HEK293 (cell line): ENCODE data around the gene EZH1.
A peak's percentile ranks its signal among the peaks of the same experiment; 100 is the strongest.

Source experiments
- CTCF ChIA-PET: fragments of 350-600 bp; formaldehyde crosslinking; extraction: SDS; loops from one replicate; lab custom pipeline; 2021; ENCODE audit warnings: antibody characterized with exemption; lab: Yijun Ruan, JAX
- POLR2A ChIA-PET: fragments of 300-600 bp; formaldehyde crosslinking; extraction: SDS; loops from one replicate; lab custom pipeline; 2020; ENCODE audit warnings: antibody characterized with exemption, inconsistent platforms; lab: Yijun Ruan, JAX
- H3K27ac ChIP-seq: fragments of 200-500 bp; sonication (Bioruptor generic); 2 replicates; pipeline ENCODE4 v1.5.1; 2014; ENCODE audit warnings: low read depth, low read length, control low read depth, inconsistent platforms; ENCODE audit errors: extremely low read depth
- H3K36me3 ChIP-seq, 2 experiments: fragments of 200-500 bp in 1 of 2; sonication (Bioruptor generic) in 1 of 2; 1 replicate in 1 of 2; 2 replicates in 1 of 2; pipeline ENCODE4 v1.5.1; 2014 to 2017; ENCODE audit warnings: inconsistent platforms in 2 of 2, low read length in 2 of 2; ENCODE audit not compliant: control insufficient read depth in 2 of 2, insufficient read depth in 1 of 2
- H3K4me1 ChIP-seq: fragments of 200-500 bp; sonication (Bioruptor generic); 2 replicates; pipeline ENCODE4 v1.5.1; 2014; ENCODE audit warnings: mild to moderate bottlenecking, low read length, inconsistent platforms; ENCODE audit not compliant: control insufficient read depth, insufficient read depth
- H3K4me3 ChIP-seq: 2 replicates; pipeline ENCODE4 v1.5.1; 2011; ENCODE audit warnings: low read depth, mild to moderate bottlenecking, control low read depth, low read length, moderate library complexity
- H3K9me3 ChIP-seq: fragments of 200-500 bp; sonication (Bioruptor generic); 2 replicates; pipeline ENCODE4 v1.5.1; 2014; ENCODE audit warnings: low read depth, low read length, inconsistent platforms; ENCODE audit not compliant: control insufficient read depth, insufficient read depth
- MYNN ChIP-seq: fragments of 450-650 bp; formaldehyde crosslinking; IDR thresholded peaks from 2 replicates; pipeline ENCODE4 v1.5.1; 2016; ENCODE audit warnings: missing biosample characterization, missing genetic modification characterization, borderline replicate concordance
- ZBTB48 ChIP-seq: fragments of 450-650 bp; formaldehyde crosslinking; IDR thresholded peaks from 2 replicates; pipeline ENCODE4 v1.5.1; 2016; ENCODE audit warnings: missing biosample characterization, missing genetic modification characterization
- ZIC2 ChIP-seq: fragments of 450-650 bp; formaldehyde crosslinking; IDR thresholded peaks from 2 replicates; pipeline ENCODE4 v1.5.1; 2016; ENCODE audit warnings: missing biosample characterization, missing genetic modification characterization
- ZNF138 ChIP-seq: fragments of 450-650 bp; formaldehyde crosslinking; IDR thresholded peaks from 2 replicates; pipeline ENCODE4 v1.5.1; 2016; ENCODE audit warnings: missing biosample characterization, missing genetic modification characterization, borderline replicate concordance
- ZNF19 ChIP-seq: fragments of 450-650 bp; formaldehyde crosslinking; IDR thresholded peaks from 2 replicates; pipeline ENCODE4; 2016; ENCODE audit warnings: missing biosample characterization, missing genetic modification characterization, low read depth
- ZNF266 ChIP-seq: fragments of 450-650 bp; formaldehyde crosslinking; IDR thresholded peaks from 2 replicates; pipeline ENCODE4 v1.5.1; 2016; ENCODE audit warnings: missing biosample characterization, missing genetic modification characterization, low read depth
- ZNF391 ChIP-seq: fragments of 450-650 bp; formaldehyde crosslinking; IDR thresholded peaks from 2 replicates; pipeline ENCODE4 v1.5.1; 2016; ENCODE audit warnings: low read depth, missing biosample characterization, missing genetic modification characterization, borderline replicate concordance
- ZNF626 ChIP-seq: fragments of 450-650 bp; sonication (Bioruptor Pico); formaldehyde crosslinking; IDR thresholded peaks from 2 replicates; pipeline ENCODE4 v1.5.1; 2018; ENCODE audit warnings: missing biosample characterization, missing genetic modification characterization, inconsistent platforms
- ZNF677 ChIP-seq: fragments of 450-650 bp; IDR thresholded peaks from 2 replicates; pipeline ENCODE4 v1.5.0; 2018; ENCODE audit warnings: missing biosample characterization, mild to moderate bottlenecking, missing genetic modification characterization, moderate library complexity
- TF ChIP-seq, protein P1 (sequence below): fragments of 450-650 bp; formaldehyde crosslinking; IDR thresholded peaks from 2 replicates; pipeline ENCODE4 v1.5.1; 2016; ENCODE audit warnings: missing biosample characterization, missing genetic modification characterization
- TF ChIP-seq, protein P2 (sequence below): fragments of 450-650 bp; formaldehyde crosslinking; IDR thresholded peaks from 2 replicates; pipeline ENCODE4 v1.5.1; 2016; ENCODE audit warnings: missing biosample characterization, missing genetic modification characterization

The EZH1 gene

DNA sequence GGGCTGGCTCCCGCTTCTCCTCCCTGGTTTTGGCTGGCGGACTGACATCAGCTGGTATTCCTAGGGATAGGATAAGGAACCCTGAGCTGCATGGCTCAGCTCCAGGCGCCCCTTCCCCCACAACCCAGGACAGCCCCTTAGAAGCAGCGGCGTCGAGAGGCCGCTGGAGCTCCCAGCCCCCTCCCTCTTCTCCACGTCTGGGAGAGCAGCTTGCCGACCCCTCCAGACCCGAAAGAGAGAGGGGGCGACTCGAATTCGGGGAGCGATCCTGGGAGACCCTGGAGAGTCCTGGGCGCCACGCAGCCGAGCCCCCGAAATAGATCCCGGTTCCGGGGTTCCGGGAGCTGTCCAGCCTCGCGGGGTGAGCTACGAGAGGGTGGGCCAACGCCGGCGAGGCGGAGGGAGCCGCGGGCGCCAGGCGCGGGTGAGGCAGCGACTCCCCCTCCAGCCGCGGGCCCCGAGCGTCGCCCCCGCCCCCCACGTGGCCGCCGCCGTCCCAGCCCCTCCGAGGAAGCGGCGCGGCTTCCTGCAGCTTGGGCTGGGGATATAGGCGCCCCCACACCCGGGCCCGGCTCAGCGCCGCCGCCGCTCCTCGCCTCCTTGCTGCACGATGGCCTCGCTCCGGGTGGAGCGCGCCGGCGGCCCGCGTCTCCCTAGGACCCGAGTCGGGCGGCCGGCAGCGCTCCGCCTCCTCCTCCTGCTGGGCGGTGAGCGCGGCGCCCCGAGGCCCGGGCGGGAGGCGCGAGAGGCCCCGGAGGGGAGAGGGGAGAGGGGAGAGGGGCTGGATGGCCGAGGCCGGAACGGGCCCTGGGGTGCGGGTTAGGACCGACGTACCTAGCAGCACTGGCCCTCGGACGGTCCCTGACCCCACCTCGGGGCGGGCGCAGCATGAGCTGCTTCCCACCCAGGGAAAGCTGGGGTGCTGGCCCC is 16.1 kb upstream of the EZH1 start, which contains the start of gene RAMP2 (continued):
- 0 out of 2 replicates have a peak, but pooled peaks have one; percentile 20 for TF ChIP-seq ZNF677 (tag by site-specific recombination)
- peak; percentile 56; the same call in 1 of the 2 replicates for TF ChIP-seq ZBTB48 (tag by site-specific recombination)
- TF ChIP-seq ZIC2 (tag by site-specific recombination), result 0 out of 2 replicates have a peak, but pooled peaks have one; percentile 9
- TF ChIP-seq, all 188 proteins: peak for 12

DNA sequence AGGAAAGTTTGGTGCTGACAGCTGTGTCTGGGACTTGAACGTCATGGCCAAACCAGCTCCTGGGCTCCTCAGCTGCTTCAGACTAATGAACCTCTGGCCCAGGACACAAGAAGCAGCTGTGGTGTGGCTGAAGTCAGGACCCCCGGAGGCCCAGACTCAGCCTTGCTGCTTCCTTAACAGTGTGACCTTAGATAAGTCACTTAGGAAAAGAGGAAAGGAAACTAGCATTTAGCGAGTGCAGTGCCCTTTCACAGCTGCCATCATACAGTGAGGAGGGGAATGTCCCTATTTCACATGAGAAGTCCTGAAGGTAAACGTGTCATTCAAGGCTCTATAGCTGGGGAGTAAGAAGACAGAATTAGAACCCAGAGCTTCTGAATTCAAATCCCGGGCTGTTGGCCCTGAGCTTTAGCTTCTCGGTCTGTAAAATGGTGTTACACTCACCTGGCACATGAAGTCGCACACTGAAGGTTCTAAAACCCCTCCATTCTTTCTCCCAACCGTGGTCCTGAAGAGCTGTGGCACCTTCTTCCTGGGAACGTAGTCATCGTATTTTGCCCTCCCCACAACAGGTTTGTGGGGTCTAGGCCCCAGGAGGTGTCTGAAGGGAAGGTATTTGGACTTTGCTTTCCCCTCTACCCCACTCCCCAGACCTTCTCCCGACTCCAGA is 15.3 kb upstream of the EZH1 start:
- H3K27ac ChIP-seq, result no peak overlapping the region; the same call in 1 of the 2 replicates
- ChIA-PET CTCF (interaction anchor here (0.5 to 7.0 kb wide), 8 partner anchors 8 to 181 kb away, joined by 3 to 112 read pairs (median 6); partner anchors contain the start of genes PLEKHH3 and PSMC3IP), POLR2A (interaction anchor here (0.5 to 2.2 kb wide), 4 partner anchors 13 to 1803 kb away, joined by 4 to 8 read pairs (median 6); partner anchors contain the start of genes PSMC3IP and VPS25)
- H3K4me1 ChIP-seq, result peaks cover 2% of the 10 kb centered on the region; the same call in 1 of the 2 replicates
- H3K4me3 ChIP-seq, result no peak overlapping the region
- no peaks in the 10 kb centered on the region for H3K9me3 ChIP-seq
- no peaks in the 10 kb centered on the region for H3K36me3 ChIP-seq
- no peak for TF ChIP-seq ZNF138
- TF ChIP-seq MYNN (tag by site-specific recombination), result 0 out of 2 replicates have a peak, but pooled peaks have one; percentile 33
- TF ChIP-seq ZNF19 (tag by site-specific recombination), result no peak
- no peak for TF ChIP-seq ZNF626 (tag by site-specific recombination)

DNA sequence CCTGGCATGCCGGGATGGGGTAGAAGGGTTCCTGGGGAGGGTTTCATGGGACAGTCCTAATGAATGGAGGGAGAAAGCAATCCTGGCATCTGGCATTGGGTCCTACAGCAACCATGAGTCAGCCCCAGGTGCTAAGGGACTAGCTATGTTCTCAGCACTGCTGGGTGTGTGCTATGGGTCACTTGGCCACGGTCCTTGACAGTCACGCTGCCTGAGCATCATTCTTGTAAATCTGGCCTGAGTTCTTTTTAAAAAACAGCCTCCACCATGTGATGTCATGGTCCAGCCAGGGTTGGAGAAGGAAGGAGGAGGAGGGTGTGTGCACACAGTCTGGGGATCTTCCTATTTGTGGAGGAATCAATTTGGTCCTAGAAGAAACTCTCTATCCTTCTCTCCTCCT is 9.9 kb upstream of the EZH1 start:
- Histone ChIP-seq H3K9me3 (no peaks in the 10 kb centered on the region), H3K27ac (no peak overlapping the region), H3K4me1 (no peaks in the 10 kb centered on the region), H3K36me3 (no peaks in the 10 kb centered on the region)
- CTCF ChIA-PET, result interaction anchor here (0.7 to 1.8 kb wide), 3 partner anchors 9 to 282 kb away, joined by 3 to 11 read pairs (median 6); no protein-coding TSS in a partner anchor
- POLR2A ChIA-PET, result interaction anchor here (0.6 to 1.4 kb wide), 2 partner anchors 11 to 565 kb away, joined by 3 to 4 read pairs; no protein-coding TSS in a partner anchor
- TF ChIP-seq ZNF266 (tag by site-specific recombination), result no peak
- TF ChIP-seq, protein P1, sequence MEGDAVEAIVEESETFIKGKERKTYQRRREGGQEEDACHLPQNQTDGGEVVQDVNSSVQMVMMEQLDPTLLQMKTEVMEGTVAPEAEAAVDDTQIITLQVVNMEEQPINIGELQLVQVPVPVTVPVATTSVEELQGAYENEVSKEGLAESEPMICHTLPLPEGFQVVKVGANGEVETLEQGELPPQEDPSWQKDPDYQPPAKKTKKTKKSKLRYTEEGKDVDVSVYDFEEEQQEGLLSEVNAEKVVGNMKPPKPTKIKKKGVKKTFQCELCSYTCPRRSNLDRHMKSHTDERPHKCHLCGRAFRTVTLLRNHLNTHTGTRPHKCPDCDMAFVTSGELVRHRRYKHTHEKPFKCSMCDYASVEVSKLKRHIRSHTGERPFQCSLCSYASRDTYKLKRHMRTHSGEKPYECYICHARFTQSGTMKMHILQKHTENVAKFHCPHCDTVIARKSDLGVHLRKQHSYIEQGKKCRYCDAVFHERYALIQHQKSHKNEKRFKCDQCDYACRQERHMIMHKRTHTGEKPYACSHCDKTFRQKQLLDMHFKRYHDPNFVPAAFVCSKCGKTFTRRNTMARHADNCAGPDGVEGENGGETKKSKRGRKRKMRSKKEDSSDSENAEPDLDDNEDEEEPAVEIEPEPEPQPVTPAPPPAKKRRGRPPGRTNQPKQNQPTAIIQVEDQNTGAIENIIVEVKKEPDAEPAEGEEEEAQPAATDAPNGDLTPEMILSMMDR, result no peak
- TF ChIP-seq ZBTB48 (tag by site-specific recombination), result 0 out of 2 replicates have a peak, but pooled peaks have one; percentile 21
- TF ChIP-seq, all 188 proteins: peak for 1
- no peak overlapping the region for H3K4me3 ChIP-seq

DNA sequence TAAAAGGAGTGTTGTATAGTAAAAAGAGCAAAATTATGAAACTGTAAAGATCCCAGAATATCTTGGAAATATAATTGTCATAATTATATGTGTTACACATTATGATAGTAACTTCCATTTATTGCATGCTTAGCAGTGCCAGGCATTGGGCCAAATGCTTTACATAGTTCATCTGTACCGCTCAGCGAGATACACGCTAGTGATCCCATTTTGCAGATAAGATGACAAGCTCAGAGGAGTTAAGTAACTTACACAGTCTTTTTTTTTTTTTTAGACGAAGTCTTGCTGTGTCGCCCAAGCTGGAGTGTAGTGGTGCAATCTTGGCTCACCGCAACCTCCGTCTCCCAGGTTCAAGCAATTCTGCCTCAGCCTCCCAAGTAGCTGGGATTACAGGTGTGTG is 6.8 kb upstream of the EZH1 start:
- ChIA-PET CTCF (interaction anchor here (1.2 to 5.1 kb wide), 4 partner anchors 9 to 26 kb away, joined by 3 to 46 read pairs (median 5); partner anchors contain the start of genes RAMP2 and VPS25), POLR2A (interaction anchor here (1.0 to 1.3 kb wide), 3 partner anchors 47 to 142 kb away, joined by 3 read pairs; partner anchors contain the start of genes BECN1, CNTD1, COA3 and RETREG3)
- Histone ChIP-seq H3K4me3 (no peak overlapping the region), H3K4me1 (0 out of 2 replicates have a peak, but pooled peaks cover 2% of the 10 kb centered on the region), H3K9me3 (no peaks in the 10 kb centered on the region), H3K36me3 (no peaks in the 10 kb centered on the region), H3K27ac (no peak overlapping the region)
- no peak for TF ChIP-seq ZNF391 (tag by site-specific recombination)
- TF ChIP-seq, protein P2, sequence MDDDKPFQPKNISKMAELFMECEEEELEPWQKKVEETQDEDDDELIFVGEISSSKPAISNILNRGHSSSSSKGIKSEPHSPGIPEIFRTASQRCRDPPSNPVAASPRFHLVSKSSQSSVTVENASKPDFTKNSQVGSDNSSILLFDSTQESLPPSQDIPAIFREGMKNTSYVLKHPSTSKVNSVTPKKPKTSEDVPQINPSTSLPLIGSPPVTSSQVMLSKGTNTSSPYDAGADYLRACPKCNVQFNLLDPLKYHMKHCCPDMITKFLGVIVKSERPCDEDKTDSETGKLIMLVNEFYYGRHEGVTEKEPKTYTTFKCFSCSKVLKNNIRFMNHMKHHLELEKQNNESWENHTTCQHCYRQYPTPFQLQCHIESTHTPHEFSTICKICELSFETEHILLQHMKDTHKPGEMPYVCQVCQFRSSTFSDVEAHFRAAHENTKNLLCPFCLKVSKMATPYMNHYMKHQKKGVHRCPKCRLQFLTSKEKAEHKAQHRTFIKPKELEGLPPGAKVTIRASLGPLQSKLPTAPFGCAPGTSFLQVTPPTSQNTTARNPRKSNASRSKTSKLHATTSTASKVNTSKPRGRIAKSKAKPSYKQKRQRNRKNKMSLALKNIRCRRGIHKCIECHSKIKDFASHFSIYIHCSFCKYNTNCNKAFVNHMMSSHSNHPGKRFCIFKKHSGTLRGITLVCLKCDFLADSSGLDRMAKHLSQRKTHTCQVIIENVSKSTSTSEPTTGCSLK (tag by site-specific recombination), result no peak
